ENCODE results near the gene OXNAD1. TPM values are rescaled to one million over a fixed set of nuclear protein-coding genes. Genes with fewer than 3 reads are reported as not detected.

The OXNAD1 gene
- total and polyA plus RNA-seq, 10 of the 15 experiments (the other 5 are each of a cell fraction or from before 2014, with no cell fraction given) = 5.6 to 27.8 (median 16.2) TPM

- POLR2A ChIA-PET = no interaction called here
- peak; percentile 11; the same call in 2 of the 3 replicates for ATAC-seq
- intact Hi-C loops (cut with micrococcal nuclease; ENCODE audit: unreplicated experiment) (no loop called here), in situ Hi-C loops (cut with MboI) (loop anchor here (5.0 to 10.0 kb wide), 4 partner anchors 202 to 1045 kb away; partner anchors contain the start of gene CAPN7)
- Histone ChIP-seq H4K20me1 (ENCODE audit: control insufficient read depth, insufficient read depth) (no peaks in the 10 kb centered on the region), H2AFZ (ENCODE audit: control insufficient read depth, low read depth, low read length) (no peak overlapping the region), H3K4me1 (ENCODE audit: control insufficient read depth, insufficient read depth, low read length) (peaks cover 14% of the 10 kb centered on the region), H3K9me3 (replicated peaks; ENCODE audit: control insufficient read depth, insufficient read depth, low read length) (no peaks in the 10 kb centered on the region), H3K9ac (ENCODE audit: control insufficient read depth, insufficient read depth, low read length) (no peak overlapping the region), H3K27ac (ENCODE audit: control insufficient read depth, insufficient read depth) (no peak overlapping the region), H3K27me3 (replicated peaks in 1 of 2; ENCODE audit: control insufficient read depth in 2 of 2, insufficient read depth in 2 of 2, low read length in 1 of 2) (no peaks in the 10 kb centered on the region), H3K36me3 (ENCODE audit: control insufficient read depth in 2 of 2, insufficient read depth in 2 of 2, low read length in 1 of 2) (no peaks in the 10 kb centered on the region), H3K4me2 (ENCODE audit: control insufficient read depth, insufficient read depth) (no peak overlapping the region), H3K4me3 (no peak overlapping the region), H3K79me2 (ENCODE audit: control insufficient read depth, insufficient read depth, low read length) (no peaks in the 10 kb centered on the region)
- DNase-seq (ENCODE audit: low read depth, low spot score) = no peak
- WGBS (ENCODE audit: insufficient coverage, insufficient replicate concordance, low lambda C conversion rate, missing lambda C conversion rate) = 38% methylated on average over 3 of the region's 3 CpGs
- TF ChIP-seq NR2F1 (conservative IDR thresholded peaks at IDR 0.05) = no peak
- peak; percentile 33 to 59 (median 40); a peak in 5 of 6 replicates for TF ChIP-seq CTCF (IDR thresholded peaks at IDR 0.05 in 2 of 3, conservative IDR thresholded peaks at IDR 0.05 in 1 of 3; ENCODE audit: control insufficient read depth in 2 of 3, extremely low read depth in 1 of 3, insufficient read depth in 1 of 3, low read depth in 3 of 3, low read length in 3 of 3)
- RAD21 ChIA-PET (ENCODE audit: unreplicated experiment) = no interaction called here
- SMC1A ChIA-PET (ENCODE audit: uncharacterized antibody, unreplicated experiment) = interaction anchor here (1.0 kb wide), 1 partner anchor 67 kb away, joined by 3 read pairs; no protein-coding TSS in a partner anchor
- FAIRE-seq = no peak
- CTCF ChIA-PET = interaction anchor here (1.6 to 2.1 kb wide), 2 partner anchors 10 to 619 kb away, joined by 5 to 13 read pairs; no protein-coding TSS in a partner anchor
- BruUV-seq (replicated peaks) = no TSS peak
Measured at GRCh38 chr3:16249336-16249735, 15.7 kb upstream of the OXNAD1 start.

GRCh38 chr3:16249886-16250285, 15.1 kb upstream of the OXNAD1 start:
- Histone ChIP-seq H3K27me3 (replicated peaks in 1 of 2; ENCODE audit: control insufficient read depth in 2 of 2, insufficient read depth in 2 of 2, low read length in 1 of 2) (no peaks in the 10 kb centered on the region), H2AFZ (ENCODE audit: control insufficient read depth, low read depth, low read length) (no peak overlapping the region), H4K20me1 (ENCODE audit: control insufficient read depth, insufficient read depth) (no peaks in the 10 kb centered on the region), H3K36me3 (ENCODE audit: control insufficient read depth in 2 of 2, insufficient read depth in 2 of 2, low read length in 1 of 2) (no peaks in the 10 kb centered on the region), H3K9me3 (replicated peaks; ENCODE audit: control insufficient read depth, insufficient read depth, low read length) (no peaks in the 10 kb centered on the region), H3K4me2 (ENCODE audit: control insufficient read depth, insufficient read depth) (no peak overlapping the region), H3K79me2 (ENCODE audit: control insufficient read depth, insufficient read depth, low read length) (no peaks in the 10 kb centered on the region), H3K9ac (ENCODE audit: control insufficient read depth, insufficient read depth, low read length) (no peak overlapping the region), H3K27ac (ENCODE audit: control insufficient read depth, insufficient read depth) (no peak overlapping the region), H3K4me3 (no peak overlapping the region), H3K4me1 (ENCODE audit: control insufficient read depth, insufficient read depth, low read length) (peaks cover 14% of the 10 kb centered on the region)
- DNase-seq (ENCODE audit: low read depth, low spot score) (no peak), ATAC-seq (no peak), FAIRE-seq (no peak)
- ChIA-PET RAD21 (ENCODE audit: unreplicated experiment) (no interaction called here), SMC1A (ENCODE audit: uncharacterized antibody, unreplicated experiment) (interaction anchor here (1.2 kb wide), 1 partner anchor 431 kb away, joined by 3 read pairs; no protein-coding TSS in a partner anchor), CTCF (no interaction called here), POLR2A (no interaction called here)
- intact Hi-C loops (cut with micrococcal nuclease; ENCODE audit: unreplicated experiment) (no loop called here), in situ Hi-C loops (cut with MboI) (loop anchor here (5.0 to 10.0 kb wide), 4 partner anchors 203 to 1045 kb away; partner anchors contain the start of gene CAPN7)
- no TSS peak for BruUV-seq (replicated peaks)
- WGBS (ENCODE audit: insufficient coverage, insufficient replicate concordance, low lambda C conversion rate, missing lambda C conversion rate) = 70% methylated on average over 3 of the region's 3 CpGs
- TF ChIP-seq ATF2 (IDR thresholded peaks at IDR 0.05; ENCODE audit: low read length) = no peak
- TF ChIP-seq RB1 (IDR thresholded peaks at IDR 0.05; ENCODE audit: borderline replicate concordance) = no peak
- TF ChIP-seq TBL1XR1 (IDR thresholded peaks at IDR 0.05; ENCODE audit: low read depth, low read length) = no peak
- TF ChIP-seq TAF1 (IDR thresholded peaks at IDR 0.05; ENCODE audit: borderline replicate concordance, low read depth, low read length) = no peak
- no peak for TF ChIP-seq CREB1 (IDR thresholded peaks at IDR 0.05; ENCODE audit: low read depth)
- TF ChIP-seq RAD51 (IDR thresholded peaks at IDR 0.05) = no peak
- TF ChIP-seq SKIL (IDR thresholded peaks at IDR 0.05; ENCODE audit: low read depth, poor library complexity, severe bottlenecking) = no peak
